C4-2B (cell line): ENCODE results near the gene LILRB3.

ENCODE experiments used
- ZFX ChIP-seq: fragments of 450-650 bp; IDR thresholded peaks from 2 replicates; pipeline ENCODE4 v1.6.1; 2017
- TF ChIP-seq, protein P1 (sequence below): fragments of 450-650 bp; conservative IDR thresholded peaks from 2 replicates; pipeline ENCODE4 v1.5.1; 2017; ENCODE audit warnings: mild to moderate bottlenecking

DNA sequence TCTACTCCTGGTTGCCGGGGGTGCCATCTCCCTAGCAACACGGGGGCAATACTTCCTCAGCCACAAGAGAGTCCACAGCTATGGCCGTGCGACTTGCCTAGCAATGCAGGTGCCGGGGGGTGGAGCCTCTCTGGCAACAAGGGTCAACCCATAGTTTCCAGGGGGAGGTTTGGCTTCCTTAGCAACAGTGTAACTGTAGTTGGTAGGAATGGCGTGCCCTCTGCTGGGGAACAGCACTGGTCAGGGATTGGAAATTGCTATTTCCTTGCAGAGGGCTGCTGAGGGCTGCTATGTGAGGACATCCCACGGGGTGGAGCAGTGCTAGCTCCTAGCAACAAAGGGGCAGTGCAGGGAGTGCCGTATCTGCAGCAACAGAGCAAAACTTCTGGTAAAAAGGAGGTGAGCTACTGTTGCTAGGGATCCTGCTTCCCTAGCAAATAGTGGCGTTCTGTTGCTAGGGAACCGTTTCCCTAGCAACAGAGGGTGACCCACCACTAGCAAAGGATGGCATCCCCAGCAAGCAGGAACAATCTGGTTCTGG lies 42.8 kb downstream of the LILRB3 start:
- TF ChIP-seq, protein P1, sequence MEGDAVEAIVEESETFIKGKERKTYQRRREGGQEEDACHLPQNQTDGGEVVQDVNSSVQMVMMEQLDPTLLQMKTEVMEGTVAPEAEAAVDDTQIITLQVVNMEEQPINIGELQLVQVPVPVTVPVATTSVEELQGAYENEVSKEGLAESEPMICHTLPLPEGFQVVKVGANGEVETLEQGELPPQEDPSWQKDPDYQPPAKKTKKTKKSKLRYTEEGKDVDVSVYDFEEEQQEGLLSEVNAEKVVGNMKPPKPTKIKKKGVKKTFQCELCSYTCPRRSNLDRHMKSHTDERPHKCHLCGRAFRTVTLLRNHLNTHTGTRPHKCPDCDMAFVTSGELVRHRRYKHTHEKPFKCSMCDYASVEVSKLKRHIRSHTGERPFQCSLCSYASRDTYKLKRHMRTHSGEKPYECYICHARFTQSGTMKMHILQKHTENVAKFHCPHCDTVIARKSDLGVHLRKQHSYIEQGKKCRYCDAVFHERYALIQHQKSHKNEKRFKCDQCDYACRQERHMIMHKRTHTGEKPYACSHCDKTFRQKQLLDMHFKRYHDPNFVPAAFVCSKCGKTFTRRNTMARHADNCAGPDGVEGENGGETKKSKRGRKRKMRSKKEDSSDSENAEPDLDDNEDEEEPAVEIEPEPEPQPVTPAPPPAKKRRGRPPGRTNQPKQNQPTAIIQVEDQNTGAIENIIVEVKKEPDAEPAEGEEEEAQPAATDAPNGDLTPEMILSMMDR, result no peak
- no peak for TF ChIP-seq ZFX
